Peyer's patch (tissue), 4 donors: Measurements from ENCODE around the gene DOCK3.
"Not testable (repeated sequence)": the region's sequence is repeated elsewhere in the genome, so short reads cannot be mapped to it uniquely, and the experiment has no call there.

ENCODE experiments used
- CTCF ChIP-seq, 6 experiments: fragments of 450-650 bp in 4 of 6; fragments of 200-600 bp in 2 of 6; sonication (generic) in 1 of 6; IDR thresholded peaks; one replicate each; pipeline ENCODE4 v1.5.1; 2017 to 2019; ENCODE audit warnings: antibody characterized with exemption in 6 of 6, mild to moderate bottlenecking in 3 of 6, moderate library complexity in 1 of 6
- POLR2A ChIP-seq, 2 donors: fragments of 450-650 bp; IDR thresholded peaks; one replicate each; pipeline ENCODE4 v1.5.1; 2017; ENCODE audit warnings: antibody characterized with exemption in 2 of 2, mild to moderate bottlenecking in 2 of 2, moderate library complexity in 2 of 2

GRCh38 chr3:50922071-50922470 lies 247.3 kb downstream of the DOCK3 start:
- TF ChIP-seq CTCF, POLR2A (IDR thresholded peaks at IDR 0.05): not testable (repeated sequence)
